Measurements from ENCODE around the gene RANGRF.

The RANGRF gene

GRCh38 chr17:8257801-8258200 is 30.7 kb upstream of the RANGRF start:
- peaks cover 18% of the 10 kb centered on the region for H3K36me3 ChIP-seq (ENCODE audit: control insufficient read depth, insufficient read depth, low read length)
- no peak overlapping the region for H3K4me2 ChIP-seq (ENCODE audit: low read length)
- H3K4me3 ChIP-seq (ENCODE audit: low read length), result no peak overlapping the region
- no peak overlapping the region for H4K5ac ChIP-seq (ENCODE audit: low read length)
- WGBS (ENCODE audit: extremely low coverage, insufficient coverage, low lambda C conversion rate), result no CpG with 5 or more reads among the region's 8 CpGs
- H2AK5ac ChIP-seq (ENCODE audit: low read length), result no peak overlapping the region
- no peak overlapping the region for H3K9ac ChIP-seq (ENCODE audit: low read length)
- H2BK120ac ChIP-seq (ENCODE audit: low read depth, low read length), result no peak overlapping the region
- H3K18ac ChIP-seq (ENCODE audit: low read length), result no peak overlapping the region
- peaks cover 3% of the 10 kb centered on the region for H3K79me2 ChIP-seq (ENCODE audit: control insufficient read depth, insufficient read depth, low read length)
- no peaks in the 10 kb centered on the region for H3K27me3 ChIP-seq (ENCODE audit: insufficient read depth, low read length, poor library complexity)
- no peak overlapping the region for H4K8ac ChIP-seq (ENCODE audit: low read depth, low read length)
- no peaks in the 10 kb centered on the region for H3K79me1 ChIP-seq (ENCODE audit: low read length)
- H3K27ac ChIP-seq (ENCODE audit: low read depth, low read length), result no peak overlapping the region
- no peaks in the 10 kb centered on the region for H3K4me1 ChIP-seq (ENCODE audit: control insufficient read depth, low read depth, low read length)
- H2BK15ac ChIP-seq (replicated peaks; ENCODE audit: low read depth), result no peak overlapping the region
- H3K4ac ChIP-seq (ENCODE audit: low read depth, low read length), result no peak overlapping the region
- no peak overlapping the region for H3K23ac ChIP-seq (ENCODE audit: low read length)
- no peak overlapping the region for H3K56ac ChIP-seq (ENCODE audit: low read length)
- H2BK5ac ChIP-seq (ENCODE audit: low read length), result no peak overlapping the region
- no peak for DNase-seq

- no peak overlapping the region for H4K5ac ChIP-seq (ENCODE audit: low read length)
- no peak overlapping the region for H3K27ac ChIP-seq (ENCODE audit: low read depth, low read length)
- DNase-seq, result no peak
- H2BK15ac ChIP-seq (replicated peaks; ENCODE audit: low read depth), result no peak overlapping the region
- H3K23ac ChIP-seq (ENCODE audit: low read length), result no peak overlapping the region
- no peak overlapping the region for H3K9ac ChIP-seq (ENCODE audit: low read length)
- no peak overlapping the region for H2BK5ac ChIP-seq (ENCODE audit: low read length)
- peaks cover 39% of the 10 kb centered on the region for H3K36me3 ChIP-seq (ENCODE audit: control insufficient read depth, insufficient read depth, low read length)
- no peaks in the 10 kb centered on the region for H3K27me3 ChIP-seq (ENCODE audit: insufficient read depth, low read length, poor library complexity)
- no peak overlapping the region for H3K56ac ChIP-seq (ENCODE audit: low read length)
- no peaks in the 10 kb centered on the region for H3K4me1 ChIP-seq (ENCODE audit: control insufficient read depth, low read depth, low read length)
- no peak overlapping the region for H3K4ac ChIP-seq (ENCODE audit: low read depth, low read length)
- no peak overlapping the region for H2AK5ac ChIP-seq (ENCODE audit: low read length)
- H4K8ac ChIP-seq (ENCODE audit: low read depth, low read length), result no peak overlapping the region
- H3K79me2 ChIP-seq (ENCODE audit: control insufficient read depth, insufficient read depth, low read length), result no peaks in the 10 kb centered on the region
- H3K79me1 ChIP-seq (ENCODE audit: low read length), result no peaks in the 10 kb centered on the region
- WGBS (ENCODE audit: extremely low coverage, insufficient coverage, low lambda C conversion rate), result no CpG with 5 or more reads among the region's 10 CpGs
- H3K4me2 ChIP-seq (ENCODE audit: low read length), result no peak overlapping the region
- no peak overlapping the region for H3K18ac ChIP-seq (ENCODE audit: low read length)
- H2BK120ac ChIP-seq (ENCODE audit: low read depth, low read length), result no peak overlapping the region
- no peak overlapping the region for H3K4me3 ChIP-seq (ENCODE audit: low read length)
These were observed 24.1 kb upstream of the RANGRF start for GRCh38 chr17:8264320-8264719.

DNA sequence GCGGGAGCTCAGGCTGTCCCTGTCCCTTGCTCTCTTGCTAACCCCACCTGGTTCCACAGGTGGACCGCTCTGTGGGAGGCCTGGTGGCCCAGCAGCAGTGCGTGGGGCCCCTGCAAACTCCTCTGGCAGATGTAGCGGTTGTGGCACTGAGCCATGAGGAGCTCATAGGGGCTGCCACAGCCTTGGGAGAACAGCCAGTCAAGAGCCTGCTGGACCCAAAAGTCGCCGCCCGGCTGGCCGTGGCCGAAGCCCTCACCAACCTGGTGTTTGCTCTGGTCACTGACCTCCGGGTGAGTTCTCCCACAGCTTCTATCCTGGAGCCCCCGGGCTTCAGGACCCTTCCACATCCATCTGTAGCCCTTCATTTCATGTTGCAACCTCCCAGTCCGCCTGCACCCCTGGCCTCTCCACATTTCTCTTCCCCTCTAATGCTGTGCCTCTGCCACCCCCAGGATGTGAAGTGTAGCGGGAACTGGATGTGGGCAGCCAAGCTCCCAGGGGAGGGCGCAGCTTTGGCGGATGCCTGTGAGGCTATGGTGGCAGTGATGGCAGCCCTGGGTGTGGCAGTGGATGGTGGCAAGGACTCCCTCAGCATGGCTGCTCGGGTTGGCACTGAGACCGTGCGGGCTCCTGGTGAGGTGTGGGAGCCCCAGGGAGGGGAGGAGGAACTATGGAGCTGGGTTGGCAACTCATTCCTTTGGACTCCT is 23.5 kb upstream of the RANGRF start:
- Histone ChIP-seq H3K23ac (ENCODE audit: low read length) (no peak overlapping the region), H3K9ac (ENCODE audit: low read length) (no peak overlapping the region), H3K27me3 (ENCODE audit: insufficient read depth, low read length, poor library complexity) (no peaks in the 10 kb centered on the region), H3K4me1 (ENCODE audit: control insufficient read depth, low read depth, low read length) (no peaks in the 10 kb centered on the region), H2BK120ac (ENCODE audit: low read depth, low read length) (no peak overlapping the region), H2AK5ac (ENCODE audit: low read length) (no peak overlapping the region), H3K4ac (ENCODE audit: low read depth, low read length) (no peak overlapping the region), H4K8ac (ENCODE audit: low read depth, low read length) (no peak overlapping the region), H3K18ac (ENCODE audit: low read length) (no peak overlapping the region), H3K4me3 (ENCODE audit: low read length) (no peak overlapping the region), H3K79me1 (ENCODE audit: low read length) (no peaks in the 10 kb centered on the region), H3K79me2 (ENCODE audit: control insufficient read depth, insufficient read depth, low read length) (no peaks in the 10 kb centered on the region), H3K4me2 (ENCODE audit: low read length) (no peak overlapping the region), H3K56ac (ENCODE audit: low read length) (no peak overlapping the region), H3K27ac (ENCODE audit: low read depth, low read length) (no peak overlapping the region), H4K5ac (ENCODE audit: low read length) (no peak overlapping the region), H2BK5ac (ENCODE audit: low read length) (no peak overlapping the region), H3K36me3 (ENCODE audit: control insufficient read depth, insufficient read depth, low read length) (peaks cover 40% of the 10 kb centered on the region), H2BK15ac (replicated peaks; ENCODE audit: low read depth) (no peak overlapping the region)
- WGBS (ENCODE audit: extremely low coverage, insufficient coverage, low lambda C conversion rate), result no CpG with 5 or more reads among the region's 18 CpGs
- no peak for DNase-seq

- H3K4ac ChIP-seq (ENCODE audit: low read depth, low read length), result no peak overlapping the region
- H4K5ac ChIP-seq (ENCODE audit: low read length), result no peak overlapping the region
- no peak for DNase-seq
- no peak overlapping the region for H3K4me2 ChIP-seq (ENCODE audit: low read length)
- H3K27me3 ChIP-seq (ENCODE audit: insufficient read depth, low read length, poor library complexity), result no peaks in the 10 kb centered on the region
- H3K4me3 ChIP-seq (ENCODE audit: low read length), result no peak overlapping the region
- H3K18ac ChIP-seq (ENCODE audit: low read length), result no peak overlapping the region
- no peak overlapping the region for H3K27ac ChIP-seq (ENCODE audit: low read depth, low read length)
- WGBS (ENCODE audit: extremely low coverage, insufficient coverage, low lambda C conversion rate), result no CpG with 5 or more reads among the region's 29 CpGs
- H4K8ac ChIP-seq (ENCODE audit: low read depth, low read length), result no peak overlapping the region
- no peak overlapping the region for H3K23ac ChIP-seq (ENCODE audit: low read length)
- no peak overlapping the region for H3K56ac ChIP-seq (ENCODE audit: low read length)
- no peak overlapping the region for H2BK120ac ChIP-seq (ENCODE audit: low read depth, low read length)
- H3K36me3 ChIP-seq (ENCODE audit: control insufficient read depth, insufficient read depth, low read length), result peaks cover 42% of the 10 kb centered on the region
- no peak overlapping the region for H2BK15ac ChIP-seq (replicated peaks; ENCODE audit: low read depth)
- H2BK5ac ChIP-seq (ENCODE audit: low read length), result no peak overlapping the region
- H3K4me1 ChIP-seq (ENCODE audit: control insufficient read depth, low read depth, low read length), result no peaks in the 10 kb centered on the region
- no peaks in the 10 kb centered on the region for H3K79me1 ChIP-seq (ENCODE audit: low read length)
- no peak overlapping the region for H2AK5ac ChIP-seq (ENCODE audit: low read length)
- no peak overlapping the region for H3K9ac ChIP-seq (ENCODE audit: low read length)
- no peaks in the 10 kb centered on the region for H3K79me2 ChIP-seq (ENCODE audit: control insufficient read depth, insufficient read depth, low read length)
These were observed 21.6 kb upstream of the RANGRF start for GRCh38 chr17:8266648-8267479.

GRCh38 chr17:8267480-8268147 is 20.9 kb upstream of the RANGRF start:
- Histone ChIP-seq H4K5ac (ENCODE audit: low read length) (no peak overlapping the region), H2BK120ac (ENCODE audit: low read depth, low read length) (no peak overlapping the region), H4K8ac (ENCODE audit: low read depth, low read length) (no peak overlapping the region), H2BK5ac (ENCODE audit: low read length) (no peak overlapping the region), H3K56ac (ENCODE audit: low read length) (no peak overlapping the region), H3K18ac (ENCODE audit: low read length) (no peak overlapping the region), H3K79me1 (ENCODE audit: low read length) (no peaks in the 10 kb centered on the region), H3K4me2 (ENCODE audit: low read length) (no peak overlapping the region), H3K9ac (ENCODE audit: low read length) (no peak overlapping the region), H3K4ac (ENCODE audit: low read depth, low read length) (no peak overlapping the region), H3K27ac (ENCODE audit: low read depth, low read length) (no peak overlapping the region), H3K23ac (ENCODE audit: low read length) (no peak overlapping the region), H3K79me2 (ENCODE audit: control insufficient read depth, insufficient read depth, low read length) (no peaks in the 10 kb centered on the region), H2AK5ac (ENCODE audit: low read length) (no peak overlapping the region), H3K27me3 (ENCODE audit: insufficient read depth, low read length, poor library complexity) (no peaks in the 10 kb centered on the region), H3K36me3 (ENCODE audit: control insufficient read depth, insufficient read depth, low read length) (peaks cover 42% of the 10 kb centered on the region), H2BK15ac (replicated peaks; ENCODE audit: low read depth) (no peak overlapping the region), H3K4me1 (ENCODE audit: control insufficient read depth, low read depth, low read length) (no peaks in the 10 kb centered on the region), H3K4me3 (ENCODE audit: low read length) (no peak overlapping the region)
- DNase-seq, result no peak
- WGBS (ENCODE audit: extremely low coverage, insufficient coverage, low lambda C conversion rate), result no CpG with 5 or more reads among the region's 13 CpGs
